Cardiac septum (tissue), 1 donor: ENCODE measurements around the gene MASTL. TPM values are rescaled to one million over a fixed set of nuclear protein-coding genes. Genes with fewer than 3 reads are reported as not detected.

Source experiments
- DNase-seq: peaks from one replicate; pipeline ENCODE4 v3.0.0-alpha.2; 2020; ENCODE audit warnings: low spot score
- intact Hi-C: fragments of 100-400 bp; cut with DNase I; formaldehyde crosslinking; loops from one replicate; pipeline ENCODE4 v1.14.0; 2022
- total RNA-seq: library from RNA; stranded (reverse); fragmentation: NEBNext Ultra II Directional; extraction: Animal tissue kit (Norgen Biotek cat#: 25700); gene quantifications from one replicate; pipeline ENCODE4 v1.2.1, GENCODE V29; 2021
- donor health status: DM: no; HTN: no; CAD: no.

Gene MASTL
- total RNA-seq, 1 donor from 2014 or later: 1.8 TPM

- DNase-seq: no peak
- intact Hi-C loops: no loop called here
Observed at GRCh38 chr10:27207350-27207749, 52.2 kb downstream of the MASTL start.

- intact Hi-C loops: loop anchor here (10.0 kb wide), 1 partner anchor 141 kb away; no protein-coding TSS in a partner anchor
- DNase-seq: no peak
Observed at GRCh38 chr10:27223964-27224363, 68.8 kb downstream of the MASTL start.

DNA sequence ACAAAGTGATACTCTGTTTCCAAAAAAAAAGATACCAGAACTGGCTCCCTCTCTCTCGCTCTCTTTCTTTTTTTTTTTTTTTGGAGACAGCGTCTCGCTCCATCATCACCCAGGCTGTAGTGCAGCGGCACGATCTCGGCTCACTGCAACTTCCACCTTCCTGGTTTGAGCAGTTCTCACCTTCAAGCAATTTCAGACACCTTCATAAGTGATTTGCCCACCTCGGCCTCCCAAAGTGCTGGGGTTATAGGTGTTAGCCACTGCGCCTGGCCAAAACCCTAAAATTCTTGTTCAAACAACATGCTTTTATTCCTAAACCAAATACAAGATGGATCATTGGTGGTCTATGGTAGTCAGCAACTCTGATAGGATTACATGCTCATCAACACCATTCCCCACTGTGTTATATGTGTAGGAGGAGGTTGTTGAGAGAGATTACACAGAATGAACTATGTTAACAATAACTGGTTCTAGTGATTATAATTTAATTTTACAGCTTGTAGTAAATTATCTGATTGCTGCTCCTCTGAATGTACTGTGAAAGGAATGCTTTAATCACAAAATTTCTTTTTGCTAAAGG is 69.9 kb downstream of the MASTL start:
- intact Hi-C loops: loop anchor here (10.0 kb wide), 1 partner anchor 140 kb away; no protein-coding TSS in a partner anchor
- no peak for DNase-seq

GRCh38 chr10:27225642-27226257 is 70.6 kb downstream of the MASTL start:
- intact Hi-C loops: loop anchor here (10.0 kb wide), 1 partner anchor 139 kb away; no protein-coding TSS in a partner anchor
- no peak for DNase-seq

- no peak for DNase-seq
- intact Hi-C loops: no loop called here
Observed at GRCh38 chr10:27230022-27230421, 74.9 kb downstream of the MASTL start.

GRCh38 chr10:27235706-27236105 is 80.6 kb downstream of the MASTL start:
- no peak for DNase-seq
- intact Hi-C loops: no loop called here

Other genes with a start within 250 kb of the MASTL start
- 9.1 TPM for gene ANKRD26, start 54.9 kb upstream of the MASTL start, total RNA-seq
- 87.4 TPM for gene YME1L1, start 968 bp upstream of the MASTL start, total RNA-seq
- gene ACBD5, start 85.4 kb downstream of the MASTL start, total RNA-seq: 59.5 TPM